GM10266 (cell line): Measurements from ENCODE around the gene ROMO1.
"Not testable (repeated sequence)": the region's sequence is repeated elsewhere in the genome, so short reads cannot be mapped to it uniquely, and the experiment has no call there.

Source experiments
- DNase-seq: peaks from one replicate; pipeline ENCODE4 v3.0.0; 2012; ENCODE audit errors: extremely low spot score
- CTCF ChIP-seq: IDR thresholded peaks from 2 replicates; pipeline ENCODE4 v1.5.1; 2012; ENCODE audit warnings: mild to moderate bottlenecking, low read depth; ENCODE audit not compliant: control insufficient read depth, insufficient read depth; ENCODE audit errors: missing control alignments

Gene ROMO1

GRCh38 chr20:35699957-35700624 is 886 bp downstream of the ROMO1 start:
- no peak for DNase-seq
- no peak for TF ChIP-seq CTCF

GRCh38 chr20:35700625-35701148 is 1.5 kb downstream of the ROMO1 start:
- TF ChIP-seq CTCF, result no peak
- no peak for DNase-seq

- TF ChIP-seq CTCF, result no peak
Measured at GRCh38 chr20:35702051-35702823, 3.0 kb downstream of the ROMO1 start.

GRCh38 chr20:35702824-35703695 is 3.9 kb downstream of the ROMO1 start:
- no peak for DNase-seq
- TF ChIP-seq CTCF, result no peak

More at GRCh38 chr20:35702051-35702823, 3.0 kb downstream of the ROMO1 start:
- DNase-seq, result no peak

- no peak for TF ChIP-seq CTCF
- no peak for DNase-seq
Measured at GRCh38 chr20:35704514-35705261, 5.5 kb downstream of the ROMO1 start.

- not testable (repeated sequence) for DNase-seq
Measured at GRCh38 chr20:35705894-35706293, 6.7 kb downstream of the ROMO1 start.

GRCh38 chr20:35706591-35707529 is 7.7 kb downstream of the ROMO1 start:
- not testable (repeated sequence) for DNase-seq
